Measurements from ENCODE around the gene LONP2.

DNA sequence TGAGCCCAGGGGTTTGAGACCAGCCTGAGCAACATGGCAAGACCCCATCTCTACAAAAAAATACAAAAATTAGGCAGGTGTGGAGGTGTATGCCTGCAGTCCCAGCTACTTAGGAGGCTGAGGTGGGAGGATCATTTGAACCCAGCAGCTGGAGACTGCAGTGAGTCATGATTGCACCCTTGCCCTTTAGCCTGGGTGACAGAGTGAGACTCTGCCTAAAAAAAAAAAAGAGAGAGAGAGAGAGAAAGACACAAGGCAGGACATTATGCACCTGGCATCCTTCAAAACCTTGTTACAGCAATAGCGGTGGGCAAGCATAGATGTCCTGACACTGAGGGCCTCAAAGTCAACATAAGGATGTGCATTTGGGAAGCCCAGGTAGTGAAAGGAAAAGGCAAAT is 161.1 kb downstream of the LONP2 start:
- TF ChIP-seq, protein P1, sequence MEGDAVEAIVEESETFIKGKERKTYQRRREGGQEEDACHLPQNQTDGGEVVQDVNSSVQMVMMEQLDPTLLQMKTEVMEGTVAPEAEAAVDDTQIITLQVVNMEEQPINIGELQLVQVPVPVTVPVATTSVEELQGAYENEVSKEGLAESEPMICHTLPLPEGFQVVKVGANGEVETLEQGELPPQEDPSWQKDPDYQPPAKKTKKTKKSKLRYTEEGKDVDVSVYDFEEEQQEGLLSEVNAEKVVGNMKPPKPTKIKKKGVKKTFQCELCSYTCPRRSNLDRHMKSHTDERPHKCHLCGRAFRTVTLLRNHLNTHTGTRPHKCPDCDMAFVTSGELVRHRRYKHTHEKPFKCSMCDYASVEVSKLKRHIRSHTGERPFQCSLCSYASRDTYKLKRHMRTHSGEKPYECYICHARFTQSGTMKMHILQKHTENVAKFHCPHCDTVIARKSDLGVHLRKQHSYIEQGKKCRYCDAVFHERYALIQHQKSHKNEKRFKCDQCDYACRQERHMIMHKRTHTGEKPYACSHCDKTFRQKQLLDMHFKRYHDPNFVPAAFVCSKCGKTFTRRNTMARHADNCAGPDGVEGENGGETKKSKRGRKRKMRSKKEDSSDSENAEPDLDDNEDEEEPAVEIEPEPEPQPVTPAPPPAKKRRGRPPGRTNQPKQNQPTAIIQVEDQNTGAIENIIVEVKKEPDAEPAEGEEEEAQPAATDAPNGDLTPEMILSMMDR (IDR thresholded peaks at IDR 0.05; ENCODE audit: poor library complexity, severe bottlenecking) = no peak
- TF ChIP-seq EZH2 (IDR thresholded peaks at IDR 0.05; ENCODE audit: borderline replicate concordance, insufficient read depth, low read length, poor library complexity, severe bottlenecking) (no peak), EP300 (conservative IDR thresholded peaks at IDR 0.05; ENCODE audit: poor library complexity, severe bottlenecking) (no peak), SMC3 (conservative IDR thresholded peaks at IDR 0.05; ENCODE audit: poor library complexity) (no peak)

Data from neural cell (in vitro differentiated cells).